ENCODE data around the gene COL20A1.

COL20A1 gene

DNA sequence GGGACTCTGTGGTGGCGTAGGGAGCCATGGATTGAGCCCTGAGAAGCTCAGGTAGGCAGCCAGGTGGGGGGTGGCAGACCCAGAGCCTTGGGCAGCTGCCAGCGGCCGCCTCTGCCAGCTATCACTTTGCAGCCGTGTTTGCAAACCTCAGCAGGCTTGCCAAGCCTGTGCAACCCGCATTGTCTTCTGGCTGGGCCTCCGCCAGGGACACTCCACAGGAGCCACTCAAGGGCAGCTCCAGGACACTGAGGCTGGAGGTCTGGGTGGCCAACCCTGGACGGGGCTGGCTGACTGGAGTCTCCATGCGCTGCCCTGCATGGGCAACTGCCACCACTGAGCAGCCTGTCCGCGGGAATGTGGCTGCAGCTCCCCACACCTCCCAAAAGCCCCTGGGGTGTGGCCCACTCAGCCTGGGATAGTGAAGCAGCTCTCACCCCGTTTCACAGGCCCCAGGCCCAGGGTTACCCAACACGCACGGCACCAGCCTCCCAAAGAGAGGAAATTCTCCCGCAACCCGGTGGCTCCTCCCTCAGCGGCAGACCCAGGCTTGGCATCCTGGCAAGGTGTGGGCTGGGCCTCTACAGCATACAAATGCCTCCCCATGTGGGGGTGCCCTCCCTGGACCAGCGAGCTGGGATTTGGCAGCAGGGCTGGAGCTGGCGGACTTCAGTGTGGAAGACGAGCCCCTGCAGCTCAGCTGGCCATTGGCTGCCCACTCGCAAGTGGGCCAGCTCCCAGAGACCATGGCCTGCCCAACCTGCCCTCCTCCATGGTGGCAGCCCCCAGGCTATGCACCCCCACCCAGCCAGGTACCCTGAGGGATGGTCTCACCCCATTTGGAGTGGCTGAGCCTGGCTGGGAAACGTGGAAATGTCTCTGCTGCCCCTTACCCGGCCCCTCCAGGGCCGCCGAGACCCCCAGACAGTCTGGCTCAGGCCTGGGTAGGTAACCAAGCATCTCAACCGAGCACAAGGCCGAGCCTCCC, 65.2 kb downstream of the COL20A1 start:
- H3K4me3 ChIP-seq (ENCODE audit: control insufficient read depth, low read depth, low read length) = no peak overlapping the region
- TF ChIP-seq, protein P1, sequence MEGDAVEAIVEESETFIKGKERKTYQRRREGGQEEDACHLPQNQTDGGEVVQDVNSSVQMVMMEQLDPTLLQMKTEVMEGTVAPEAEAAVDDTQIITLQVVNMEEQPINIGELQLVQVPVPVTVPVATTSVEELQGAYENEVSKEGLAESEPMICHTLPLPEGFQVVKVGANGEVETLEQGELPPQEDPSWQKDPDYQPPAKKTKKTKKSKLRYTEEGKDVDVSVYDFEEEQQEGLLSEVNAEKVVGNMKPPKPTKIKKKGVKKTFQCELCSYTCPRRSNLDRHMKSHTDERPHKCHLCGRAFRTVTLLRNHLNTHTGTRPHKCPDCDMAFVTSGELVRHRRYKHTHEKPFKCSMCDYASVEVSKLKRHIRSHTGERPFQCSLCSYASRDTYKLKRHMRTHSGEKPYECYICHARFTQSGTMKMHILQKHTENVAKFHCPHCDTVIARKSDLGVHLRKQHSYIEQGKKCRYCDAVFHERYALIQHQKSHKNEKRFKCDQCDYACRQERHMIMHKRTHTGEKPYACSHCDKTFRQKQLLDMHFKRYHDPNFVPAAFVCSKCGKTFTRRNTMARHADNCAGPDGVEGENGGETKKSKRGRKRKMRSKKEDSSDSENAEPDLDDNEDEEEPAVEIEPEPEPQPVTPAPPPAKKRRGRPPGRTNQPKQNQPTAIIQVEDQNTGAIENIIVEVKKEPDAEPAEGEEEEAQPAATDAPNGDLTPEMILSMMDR (conservative IDR thresholded peaks at IDR 0.05; ENCODE audit: control insufficient read depth, insufficient read depth, low read depth, low read length) = no peak
- DNase-seq (ENCODE audit: low read depth) = no peak

DNA sequence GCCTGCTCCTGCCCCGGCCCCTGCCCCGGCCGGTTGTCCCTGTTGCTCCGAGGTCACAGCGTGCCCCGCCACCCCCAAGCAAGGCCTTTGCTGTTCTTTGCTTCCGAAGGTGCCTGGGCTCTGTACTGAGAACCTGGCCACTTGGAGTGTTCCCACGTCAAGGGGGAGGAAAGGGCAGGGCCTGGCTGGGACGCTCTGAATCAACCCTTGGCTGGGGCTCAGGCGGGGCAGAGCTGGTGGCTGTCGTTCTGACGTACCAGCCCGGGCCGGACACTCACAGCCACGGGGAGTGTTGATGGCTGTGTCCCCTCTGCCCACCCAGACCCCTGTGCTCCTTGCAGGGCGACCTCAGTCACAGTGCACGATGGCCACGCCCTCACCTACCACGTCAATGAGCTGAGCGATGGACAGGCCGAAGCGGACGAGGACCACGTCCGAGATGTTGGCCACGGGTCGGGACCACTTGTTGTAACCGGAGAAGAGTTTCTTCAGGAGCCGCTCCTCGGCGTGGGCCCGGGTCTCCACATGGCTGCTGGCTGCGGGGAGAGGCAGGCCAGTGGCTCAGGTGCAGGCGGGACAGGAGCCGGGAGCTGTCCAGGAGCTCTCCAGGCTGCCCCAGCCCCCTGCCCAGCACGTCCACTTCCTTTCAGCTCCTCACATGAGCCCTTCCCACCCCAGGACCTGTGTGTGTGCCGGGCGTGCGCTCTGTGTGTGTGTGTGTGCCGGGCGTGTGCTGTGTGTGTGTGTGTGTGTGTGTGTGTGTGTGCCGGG, 66.4 kb downstream of the COL20A1 start:
- TF ChIP-seq, protein P1 (conservative IDR thresholded peaks at IDR 0.05; ENCODE audit: control insufficient read depth, insufficient read depth, low read depth, low read length) = no peak
- DNase-seq (ENCODE audit: low read depth) = no peak
- H3K4me3 ChIP-seq (ENCODE audit: control insufficient read depth, low read depth, low read length) = no peak overlapping the region

DNA sequence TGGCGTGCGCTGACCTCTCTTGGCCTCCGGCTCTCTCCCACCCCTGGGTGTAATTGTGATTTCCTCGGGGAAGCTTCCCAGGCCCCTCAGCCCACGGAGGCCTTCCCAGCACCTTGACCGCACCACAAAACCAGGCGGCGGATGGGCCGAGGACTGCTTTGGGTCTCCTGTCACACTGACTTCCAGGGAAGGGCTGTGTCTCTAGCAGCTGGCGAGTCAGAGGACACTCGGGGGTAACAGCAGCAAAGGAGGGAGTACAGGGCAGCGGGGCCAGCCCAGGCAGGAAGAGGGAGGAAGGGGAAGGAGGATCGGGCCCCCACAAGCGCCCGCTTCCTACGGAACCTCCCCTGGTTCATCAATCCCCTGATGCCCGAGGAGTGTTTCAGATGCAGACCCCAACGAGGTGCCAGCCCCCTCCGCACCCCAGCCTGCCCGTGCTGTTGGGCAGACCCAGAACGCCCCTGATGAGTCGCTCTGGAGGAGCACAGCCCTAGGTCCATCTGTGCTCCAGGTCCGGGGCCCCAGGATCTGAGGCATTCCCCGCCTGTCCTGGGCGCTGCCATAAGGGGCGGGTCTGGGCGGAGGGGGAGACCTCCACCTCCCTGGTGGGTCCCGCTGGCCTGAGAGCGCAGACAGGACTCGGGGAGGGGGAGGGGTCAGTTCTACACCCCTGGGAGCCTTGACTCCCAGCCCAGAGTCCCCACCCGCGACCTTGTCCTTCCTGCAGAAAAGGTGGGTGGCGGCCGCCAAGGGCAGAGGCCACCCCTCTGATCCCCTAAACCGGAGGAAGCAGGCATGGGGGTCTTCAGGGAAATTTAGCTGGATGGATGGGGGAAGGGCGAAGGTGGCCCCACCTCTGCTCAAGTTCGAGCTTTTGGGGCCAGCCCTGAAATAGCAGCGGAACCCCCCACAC, 67.2 kb downstream of the COL20A1 start:
- no peak for DNase-seq (ENCODE audit: low read depth)
- no peak overlapping the region for H3K4me3 ChIP-seq (ENCODE audit: control insufficient read depth, low read depth, low read length)
- TF ChIP-seq, protein P1 (conservative IDR thresholded peaks at IDR 0.05; ENCODE audit: control insufficient read depth, insufficient read depth, low read depth, low read length) = no peak

DNA sequence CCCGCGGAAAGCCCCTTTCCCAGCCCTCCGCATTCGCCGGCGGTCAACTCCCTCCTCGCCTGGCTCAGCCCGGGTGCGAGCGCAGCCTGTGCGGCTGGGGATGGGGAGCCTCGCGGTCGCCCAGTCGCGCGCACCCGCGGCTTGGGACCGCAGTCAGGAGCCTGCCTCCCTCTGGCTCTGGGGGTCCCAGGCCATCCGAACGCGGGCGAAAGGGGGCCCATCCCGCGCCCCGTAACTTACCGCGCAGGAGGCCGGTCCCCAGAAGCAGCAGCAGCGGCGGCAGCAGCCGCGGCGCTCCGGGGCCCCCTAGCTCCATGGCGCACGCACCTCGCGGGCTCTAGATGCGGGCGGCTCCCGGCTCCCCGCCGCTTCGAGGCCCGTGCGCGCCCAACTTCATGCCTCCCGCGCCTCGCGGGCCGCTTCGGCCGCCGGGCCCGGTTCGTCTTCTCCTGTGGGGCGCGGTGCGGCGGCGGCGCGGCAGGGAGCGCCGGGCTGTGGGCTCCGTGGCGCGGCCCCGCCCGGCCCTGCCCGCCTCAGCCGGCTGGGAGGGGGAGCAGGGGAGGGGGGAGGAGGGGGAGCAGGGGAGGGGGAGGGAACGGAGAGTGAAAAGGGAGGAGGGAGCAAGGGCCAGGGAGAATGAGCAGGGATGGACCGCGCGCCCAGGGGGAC, 68.0 kb downstream of the COL20A1 start, which contains the start of gene CHRNA4:
TSS of gene CHRNA4 (minus strand) at position 500 of the 669 bp plus-strand sequence. CDS start at position 316, 184 bp downstream.
- H3K4me3 ChIP-seq (ENCODE audit: control insufficient read depth, low read depth, low read length) = no peak within 1 kb of the TSS
- no peak for DNase-seq (ENCODE audit: low read depth)
- TF ChIP-seq, protein P1 (conservative IDR thresholded peaks at IDR 0.05; ENCODE audit: control insufficient read depth, insufficient read depth, low read depth, low read length) = no peak

DNA sequence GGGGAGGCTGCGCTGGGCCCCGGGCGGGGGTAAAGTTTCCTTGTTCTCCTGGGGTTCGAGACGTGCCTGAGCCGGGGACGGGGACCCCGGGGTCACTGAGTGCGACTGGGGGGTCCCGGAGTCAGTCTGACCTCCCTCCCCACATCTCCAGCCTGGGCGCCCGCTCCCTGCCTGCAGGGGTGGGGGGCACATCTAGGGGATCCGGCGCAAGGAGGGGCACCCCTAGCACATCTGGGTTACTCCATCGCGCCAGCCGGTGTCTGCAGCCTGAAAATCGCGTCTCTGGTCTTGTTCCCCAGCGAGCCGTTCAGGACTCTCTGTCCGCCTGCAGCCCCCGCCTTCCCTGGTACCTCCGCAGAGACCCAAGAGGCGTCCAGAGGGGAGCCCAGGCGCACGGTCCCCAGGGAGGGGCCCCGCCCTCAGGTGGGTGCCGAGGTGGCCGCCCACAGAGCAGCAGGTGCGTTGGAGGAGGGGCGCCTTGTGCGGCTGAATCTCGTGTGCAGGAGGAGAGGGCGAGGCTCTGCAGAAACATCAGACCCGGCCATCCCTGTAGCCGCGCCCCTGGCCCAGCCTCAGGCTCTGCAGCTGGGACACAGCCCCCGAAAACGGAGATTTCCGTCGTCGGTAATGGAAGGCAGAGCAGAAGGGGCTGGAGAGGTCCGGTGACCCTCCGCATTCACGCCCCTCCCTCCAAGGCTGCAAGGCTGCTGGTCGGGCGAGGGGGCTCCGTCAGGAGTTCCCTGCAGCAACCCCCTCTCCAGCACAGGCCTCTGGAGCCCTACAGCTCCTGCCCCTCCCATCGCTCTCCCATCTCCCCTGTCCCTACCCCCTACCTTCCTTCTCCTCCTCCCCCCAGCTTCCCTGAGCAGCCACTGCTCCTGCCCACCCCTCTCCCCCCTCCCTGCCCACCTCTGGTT, 68.8 kb downstream of the COL20A1 start:
- no peak for DNase-seq (ENCODE audit: low read depth)
- H3K4me3 ChIP-seq (ENCODE audit: control insufficient read depth, low read depth, low read length) = no peak overlapping the region
- TF ChIP-seq, protein P1 (conservative IDR thresholded peaks at IDR 0.05; ENCODE audit: control insufficient read depth, insufficient read depth, low read depth, low read length) = no peak
